SW480 (cell line): ENCODE data around the gene DNAJC12.
A peak's percentile ranks its signal among the peaks of the same experiment; 100 is the strongest.
"Not testable (repeated sequence)": the region's sequence is repeated elsewhere in the genome, so short reads cannot be mapped to it uniquely, and the experiment has no call there.

Experiments
- DNase-seq: peaks from one replicate; pipeline ENCODE4 v3.0.0-alpha.2; 2016; ENCODE audit warnings: low spot score

DNAJC12 gene

GRCh38 chr10:67837541-67838314, at the start of gene DNAJC12:
Gene DNAJC12, minus strand, starts transcription at chr10:67838188. Its CDS starts 177 bp downstream, at chr10:67838011.
- DNase-seq = peak; percentile 83

DNA sequence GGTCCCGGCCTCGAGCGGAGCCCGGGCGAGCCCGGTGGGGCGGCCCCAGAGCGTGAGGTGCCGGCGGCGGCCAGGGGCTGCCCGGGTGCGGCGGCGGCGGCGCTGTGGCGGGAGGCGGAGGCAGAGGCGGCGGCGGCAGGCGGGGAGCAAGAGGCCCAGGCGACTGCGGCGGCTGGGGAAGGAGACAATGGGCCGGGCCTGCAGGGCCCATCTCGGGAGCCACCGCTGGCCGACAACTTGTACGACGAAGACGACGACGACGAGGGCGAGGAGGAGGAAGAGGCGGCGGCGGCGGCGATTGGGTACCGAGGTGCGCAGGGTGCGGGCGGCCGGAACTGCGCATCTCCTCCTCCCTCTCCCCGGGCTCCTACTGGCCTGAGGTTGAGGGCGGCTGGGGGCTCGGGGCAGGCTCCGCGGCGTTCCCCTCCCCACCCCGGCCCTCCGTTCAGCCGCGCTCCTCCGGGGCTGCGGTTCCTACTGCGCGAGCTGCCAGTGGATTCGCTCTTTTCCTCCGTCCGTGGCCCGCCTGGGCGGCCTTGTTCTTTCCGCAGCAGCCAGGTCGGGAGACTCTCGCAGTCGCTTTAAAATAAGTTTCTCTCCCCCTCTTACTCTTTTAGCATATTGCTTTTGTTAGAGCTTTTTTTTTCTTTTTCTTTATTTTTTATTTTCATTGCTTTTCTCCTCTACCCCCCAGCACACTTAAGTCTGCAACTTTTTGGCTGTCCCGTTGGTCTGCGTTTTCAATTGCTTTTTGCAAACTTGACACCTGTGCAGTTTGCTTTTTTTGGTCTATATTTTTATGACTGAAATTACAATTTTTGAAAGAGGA, 47.1 kb upstream of the DNAJC12 start:
- DNase-seq = peak; percentile 81

DNA sequence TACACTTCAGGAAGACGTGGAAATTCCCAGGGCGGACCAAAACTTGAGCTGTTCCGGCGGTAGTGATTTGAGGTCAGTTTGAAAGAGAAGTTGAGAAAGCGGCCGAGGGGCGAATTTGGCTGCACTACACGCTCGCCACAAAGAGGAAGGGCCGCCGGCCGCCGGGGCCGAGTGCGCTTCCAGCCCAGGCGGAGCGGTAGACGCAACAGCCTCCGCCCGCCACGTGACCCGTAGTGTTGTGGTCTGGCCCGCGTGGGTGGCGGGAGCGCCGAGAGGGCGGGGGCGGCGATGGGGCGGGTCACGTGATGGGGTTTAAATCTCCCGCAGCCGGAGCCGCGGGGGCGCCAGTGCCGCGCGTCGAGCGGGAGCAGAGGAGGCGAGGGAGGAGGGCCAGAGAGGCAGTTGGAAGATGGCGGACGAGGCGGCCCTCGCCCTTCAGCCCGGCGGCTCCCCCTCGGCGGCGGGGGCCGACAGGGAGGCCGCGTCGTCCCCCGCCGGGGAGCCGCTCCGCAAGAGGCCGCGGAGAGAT, 46.4 kb upstream of the DNAJC12 start, which contains the start of gene SIRT1:
Gene SIRT1 (plus strand): TSS at position 344 of the 529 bp plus-strand sequence. CDS start 66 bp downstream, at position 410.
- peak; percentile 90 for DNase-seq

DNA sequence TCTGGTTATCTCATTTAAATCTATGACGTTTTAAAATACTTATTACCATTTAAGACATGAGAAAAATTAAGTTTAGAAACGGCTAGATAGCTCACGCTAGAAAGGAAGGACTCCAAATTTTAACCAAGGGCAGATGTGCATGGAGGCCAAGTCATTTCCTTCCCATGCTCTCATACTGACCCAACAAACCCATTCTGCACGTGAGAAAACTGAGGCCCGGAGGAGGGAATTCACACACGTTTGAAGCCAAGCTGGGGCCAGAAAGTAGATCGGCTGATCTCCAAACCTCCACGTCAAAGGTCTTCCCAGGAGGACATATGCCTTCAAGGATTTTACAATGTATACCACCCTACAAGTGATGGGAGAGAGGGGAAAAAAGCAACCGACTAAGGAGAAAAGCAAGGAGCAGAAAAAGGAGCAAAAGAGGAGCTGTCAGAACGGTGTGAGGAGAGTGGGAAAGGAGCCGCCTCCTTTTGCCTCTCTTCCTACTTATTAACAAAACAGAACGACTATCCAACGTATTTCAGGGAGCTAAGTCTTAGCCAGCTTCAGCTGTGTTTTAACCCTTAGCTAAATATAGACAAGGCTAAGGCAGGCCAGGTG, 45.8 kb upstream of the DNAJC12 start:
- DNase-seq = no peak

GRCh38 chr10:67878133-67878532, 40.1 kb upstream of the DNAJC12 start:
- no peak for DNase-seq

- not testable (repeated sequence) for DNase-seq
Measured at GRCh38 chr10:67877421-67877820, 39.4 kb upstream of the DNAJC12 start.

GRCh38 chr10:67875340-67876238, 37.6 kb upstream of the DNAJC12 start:
- no peak for DNase-seq

DNA sequence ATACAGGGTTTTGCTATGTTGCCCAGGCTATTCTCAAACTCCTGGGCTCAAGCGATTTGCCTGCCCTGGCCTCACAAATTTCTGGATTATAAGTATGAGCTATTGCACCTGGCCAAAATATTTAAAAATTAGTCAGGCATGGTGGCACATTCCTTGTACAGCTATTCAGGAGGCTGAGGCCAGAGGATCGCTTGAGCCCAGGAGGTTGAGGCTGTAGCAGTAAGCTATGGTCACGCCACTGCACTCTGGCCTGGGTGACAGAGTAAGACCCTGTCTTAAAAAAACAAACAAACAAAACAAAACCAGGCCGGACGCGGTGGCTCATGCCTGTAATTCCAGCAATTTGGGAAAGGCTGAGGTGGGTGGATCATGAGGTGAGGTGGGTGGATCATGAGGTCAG, 32.0 kb upstream of the DNAJC12 start:
- no peak for DNase-seq

GRCh38 chr10:67868132-67868531, 30.1 kb upstream of the DNAJC12 start:
- no peak for DNase-seq

DNA sequence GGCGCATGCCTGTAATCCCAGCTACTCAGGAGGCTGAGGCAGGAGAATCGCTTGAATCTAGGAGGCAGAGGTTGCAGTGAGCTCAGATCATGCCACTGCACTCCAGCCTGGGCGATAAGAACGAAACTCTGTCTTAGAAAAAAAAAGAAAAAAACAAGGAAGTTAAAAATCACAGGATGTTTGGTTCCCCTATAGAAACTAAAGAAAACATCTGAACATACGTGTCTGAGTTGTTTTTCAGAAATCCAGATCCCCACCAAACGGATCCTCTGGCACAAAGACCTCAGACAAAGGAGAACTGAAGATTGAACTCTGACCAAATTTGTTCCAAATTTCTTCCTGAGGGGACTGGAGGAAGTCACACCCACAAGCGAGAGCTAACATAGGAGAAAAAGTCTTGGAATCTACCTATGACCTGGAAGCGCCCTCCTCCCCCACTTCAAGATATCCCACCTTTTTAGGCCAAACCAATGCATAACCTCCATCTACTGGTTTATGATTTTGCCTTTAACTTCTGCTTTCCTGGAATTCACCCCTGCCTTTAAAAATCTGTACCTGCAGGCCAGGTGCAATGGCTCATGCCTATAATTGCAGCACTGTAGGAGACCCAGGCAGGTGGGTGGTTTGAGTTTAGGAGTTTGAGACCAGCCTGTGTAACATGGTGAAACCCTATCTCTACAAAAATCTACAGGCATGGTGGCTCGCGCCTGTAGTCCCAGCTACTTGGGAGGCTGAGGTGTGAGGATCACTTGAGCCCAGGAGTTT, 26.8 kb upstream of the DNAJC12 start:
- DNase-seq = no peak

DNA sequence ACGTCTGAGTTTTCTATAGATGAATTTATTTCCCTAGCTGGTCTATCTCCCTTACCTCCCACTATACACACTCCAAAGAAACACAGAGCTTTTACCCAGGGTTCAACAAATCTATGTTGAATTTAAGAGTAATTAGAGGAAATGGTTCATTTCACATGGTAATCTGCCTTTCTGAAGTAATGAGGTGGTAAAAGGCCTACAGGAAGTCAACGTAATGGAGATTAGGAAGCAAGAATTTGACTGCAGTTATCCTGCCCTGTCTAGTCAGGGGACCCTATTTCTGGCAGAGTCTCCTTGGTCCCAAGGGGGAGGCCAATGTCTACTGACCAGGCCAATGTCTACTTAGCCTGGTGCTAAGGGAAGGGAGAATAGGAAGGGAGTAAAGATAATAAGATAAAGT, 25.1 kb upstream of the DNAJC12 start:
- no peak for DNase-seq

GRCh38 chr10:67861750-67862432, 23.9 kb upstream of the DNAJC12 start:
- no peak for DNase-seq

- DNase-seq = no peak
Measured at GRCh38 chr10:67858971-67859370, 21.0 kb upstream of the DNAJC12 start.

GRCh38 chr10:67853512-67853911, 15.5 kb upstream of the DNAJC12 start:
- no peak for DNase-seq

DNA sequence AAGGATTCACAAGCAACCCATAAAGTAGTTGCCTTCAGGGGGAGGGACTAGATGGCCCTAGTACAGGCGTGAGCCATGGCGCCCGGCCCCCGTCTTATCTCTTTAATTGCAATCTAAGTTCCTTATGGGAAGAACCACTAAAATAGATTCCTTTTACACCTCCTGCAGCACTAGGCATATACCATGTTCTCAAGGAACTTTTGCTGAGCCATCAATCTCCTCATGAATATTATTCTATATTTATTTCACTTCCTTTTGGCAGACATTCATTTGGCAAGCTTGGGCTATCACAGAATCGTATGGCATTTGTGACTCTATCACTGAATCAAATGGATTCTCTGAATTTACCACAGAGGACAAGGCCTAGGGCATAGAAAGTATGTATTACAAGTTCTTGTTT, 14.8 kb upstream of the DNAJC12 start:
- DNase-seq = no peak

DNA sequence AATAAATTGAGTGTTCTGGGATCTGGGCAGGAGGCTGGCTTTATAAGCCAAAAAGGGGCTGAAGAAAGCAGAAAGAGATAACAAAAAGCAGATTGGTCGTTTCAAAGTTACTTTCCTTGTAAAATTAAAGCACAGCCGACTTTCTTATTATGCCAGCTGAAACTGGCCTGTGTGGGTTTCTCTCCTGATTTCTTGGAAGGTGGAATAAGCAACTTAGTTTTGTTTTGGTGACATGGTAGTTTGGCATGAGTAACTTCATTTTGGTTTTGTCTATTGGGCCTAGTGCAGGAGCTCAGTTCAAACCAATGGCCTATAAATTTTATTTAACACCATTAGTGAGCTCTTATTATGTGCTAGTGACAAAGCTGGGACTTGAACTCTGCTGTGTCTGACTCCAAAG, 13.2 kb upstream of the DNAJC12 start:
- DNase-seq = no peak

GRCh38 chr10:67849331-67850011, 11.5 kb upstream of the DNAJC12 start:
- DNase-seq = peak; percentile 86

GRCh38 chr10:67843284-67843683, 5.3 kb upstream of the DNAJC12 start:
- no peak for DNase-seq

- DNase-seq = no peak
Measured at GRCh38 chr10:67841737-67842136, 3.7 kb upstream of the DNAJC12 start.
